SJSA1 (cell line): Measurements from ENCODE around the gene SNRPA. TPM values are rescaled to one million over a fixed set of nuclear protein-coding genes. Genes with fewer than 3 reads are reported as not detected.

ENCODE experiments used
- DNase-seq, 2 experiments: peaks; one replicate each; pipeline ENCODE4 v3.0.0-alpha.2; 2015 to 2020; ENCODE audit warnings: low spot score in 2 of 2, low read depth in 1 of 2
- H3K27ac ChIP-seq: fragments of 250-450 bp; sonication (Bioruptor Pico); 2 replicates; pipeline ENCODE4 v1.5.1; 2020; ENCODE audit warnings: mild to moderate bottlenecking, moderate library complexity
- H3K27me3 ChIP-seq: fragments of 250-450 bp; sonication (Bioruptor Pico); replicated peaks from 2 replicates; pipeline ENCODE4 v1.5.1; 2020; ENCODE audit warnings: mild to moderate bottlenecking, moderate library complexity
- H3K36me3 ChIP-seq: fragments of 250-450 bp; sonication (Bioruptor Pico); 2 replicates; pipeline ENCODE4 v1.5.1; 2020; ENCODE audit warnings: mild to moderate bottlenecking
- H3K4me1 ChIP-seq: fragments of 250-450 bp; sonication (Bioruptor Pico); replicated peaks from 2 replicates; pipeline ENCODE4 v1.6.1; 2021; ENCODE audit warnings: mild to moderate bottlenecking
- H3K4me3 ChIP-seq: fragments of 250-450 bp; sonication (Bioruptor Pico); 2 replicates; pipeline ENCODE4 v1.5.1; 2020; ENCODE audit warnings: mild to moderate bottlenecking
- H3K9me3 ChIP-seq: fragments of 250-450 bp; sonication (Bioruptor Pico); replicated peaks from 2 replicates; pipeline ENCODE4 v1.5.1; 2020; ENCODE audit warnings: mild to moderate bottlenecking
- total RNA-seq: library from RNA; depleted of rRNA; stranded (reverse); fragments of >200 nt; shearing (Covaris generic); gene quantifications from 2 replicates; pipeline ENCODE4 v1.2.3, GENCODE V29; 2014

SNRPA gene
- total RNA-seq, 1 experiment from 2014 or later, result 80.2 TPM

DNA sequence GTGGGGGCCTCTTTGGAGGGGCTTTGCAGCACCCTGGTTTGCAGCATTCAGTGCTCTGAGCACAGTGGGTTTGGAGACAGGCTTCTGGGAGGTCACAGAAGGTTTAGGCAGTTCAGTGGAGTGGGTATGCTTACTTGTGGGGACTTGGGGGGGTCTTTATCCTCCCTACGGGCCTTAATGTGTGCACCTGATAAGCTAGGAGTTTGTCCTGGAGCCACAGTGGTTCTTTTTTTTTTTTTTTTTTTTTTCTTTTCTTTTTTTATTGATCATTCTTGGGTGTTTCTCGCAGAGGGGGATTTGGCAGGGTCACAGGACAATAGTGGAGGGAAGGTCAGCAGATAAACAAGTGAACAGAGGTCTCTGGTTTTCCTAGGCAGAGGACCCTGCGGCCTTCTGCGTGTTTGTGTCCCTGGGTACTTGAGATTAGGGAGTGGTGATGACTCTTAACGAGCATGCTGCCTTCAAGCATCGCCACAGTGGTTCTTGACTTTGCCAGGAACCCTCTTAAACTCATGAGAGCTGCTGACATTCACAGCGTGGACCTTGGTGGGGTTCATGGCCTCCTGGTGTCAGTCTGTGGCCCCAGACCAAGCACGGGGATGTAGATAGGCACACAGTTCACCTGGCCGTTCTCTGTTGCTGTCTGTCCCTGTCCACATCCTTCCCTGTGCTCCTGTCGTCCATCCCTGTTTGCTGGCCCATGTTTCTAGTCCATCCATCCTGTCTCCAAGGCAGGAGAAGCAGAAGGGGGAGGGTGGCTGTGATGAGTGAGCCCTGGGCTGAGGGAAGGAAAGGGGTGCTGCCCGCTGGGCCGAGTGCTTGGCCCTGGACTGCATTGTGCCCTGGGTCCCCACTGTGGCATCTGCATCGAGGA, 50.7 kb downstream of the SNRPA start:
- peaks cover 38% of the 10 kb centered on the region for H3K4me1 ChIP-seq
- H3K4me3 ChIP-seq, result no peak overlapping the region; the same call in 1 of the 2 replicates
- H3K27me3 ChIP-seq, result no peaks in the 10 kb centered on the region
- no peak for DNase-seq
- peaks cover 65% of the 10 kb centered on the region for H3K36me3 ChIP-seq
- no peaks in the 10 kb centered on the region for H3K9me3 ChIP-seq
- H3K27ac ChIP-seq, result no peak overlapping the region

DNA sequence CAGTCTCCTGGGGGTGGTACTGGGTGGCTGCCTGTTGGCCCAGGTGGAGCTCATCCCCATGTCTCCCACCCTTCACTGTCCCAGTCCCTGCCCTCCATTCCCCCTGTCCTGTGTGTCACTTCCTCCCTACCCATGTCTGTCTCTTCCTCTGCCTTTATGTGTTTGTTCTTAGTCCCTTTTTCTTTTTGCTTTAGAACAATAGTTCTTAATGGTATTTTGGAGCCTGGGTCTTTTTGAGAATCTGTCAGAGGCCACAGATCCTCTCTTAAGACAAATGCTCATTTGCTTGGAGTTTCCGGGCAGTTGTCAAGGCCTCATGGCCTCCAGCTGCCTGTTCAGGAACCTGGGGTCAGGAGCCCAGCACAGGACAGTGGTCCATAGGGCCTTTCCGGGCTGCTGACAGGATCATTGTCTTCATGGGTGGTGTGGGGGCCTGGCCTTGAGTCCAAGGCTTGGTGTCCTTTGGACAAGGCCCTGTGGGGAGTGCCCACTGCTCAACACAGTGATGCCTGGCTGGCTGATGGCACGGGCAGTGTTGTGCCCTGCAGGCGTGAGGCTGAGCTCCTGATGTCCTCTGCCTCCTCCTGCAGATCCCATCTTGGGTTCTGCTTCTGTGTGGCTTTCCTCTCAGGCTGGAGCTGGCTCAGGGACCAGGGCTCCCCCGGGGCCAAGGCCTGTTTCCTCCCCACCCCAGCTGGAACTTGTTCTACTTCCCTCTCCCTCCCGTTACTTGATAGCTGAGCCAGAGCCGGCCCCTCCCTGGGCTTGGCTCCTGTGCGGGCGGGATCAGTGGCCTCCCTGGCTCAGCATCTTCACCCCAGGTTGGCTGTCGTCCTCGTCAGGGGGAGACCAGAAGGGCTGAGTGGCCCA, 51.5 kb downstream of the SNRPA start:
- H3K4me1 ChIP-seq, result peaks cover 42% of the 10 kb centered on the region
- H3K9me3 ChIP-seq, result no peaks in the 10 kb centered on the region
- H3K36me3 ChIP-seq, result peaks cover 71% of the 10 kb centered on the region
- no peak for DNase-seq
- H3K27me3 ChIP-seq, result no peaks in the 10 kb centered on the region
- H3K4me3 ChIP-seq, result no peak overlapping the region
- H3K27ac ChIP-seq, result no peak overlapping the region

DNA sequence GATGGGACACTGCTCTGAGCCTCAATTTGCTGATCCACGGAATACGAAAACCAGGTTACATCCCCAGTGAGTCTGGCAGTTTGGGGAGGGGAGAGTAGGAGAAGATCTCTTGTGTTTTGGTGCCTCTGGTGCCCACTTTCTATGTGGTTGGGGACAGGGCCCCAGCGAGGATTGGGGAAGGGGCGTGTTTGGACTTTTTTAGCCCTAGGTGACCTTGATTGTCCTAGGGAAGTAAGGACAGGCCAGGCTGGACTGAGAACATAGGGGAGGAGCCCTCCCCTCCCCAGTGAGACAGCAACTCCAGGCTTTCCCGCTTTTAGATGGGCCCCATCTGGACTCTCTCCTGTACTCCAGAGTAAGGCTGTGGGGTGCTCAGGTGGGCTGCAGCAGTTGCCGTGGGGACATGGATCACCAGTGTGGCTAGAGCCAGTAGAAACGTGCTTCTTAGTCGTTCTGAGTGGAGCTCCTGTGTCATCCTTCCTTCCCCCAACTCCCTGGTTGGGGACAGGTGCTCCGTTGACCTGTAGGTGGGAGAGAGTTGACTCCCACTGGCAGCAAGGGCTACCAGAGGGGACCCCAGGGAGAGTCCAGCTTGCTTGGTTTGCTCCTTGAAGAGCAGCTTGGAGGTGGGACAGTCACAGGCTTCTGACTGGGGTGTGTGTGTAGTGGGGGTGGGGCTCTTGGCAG, 52.3 kb downstream of the SNRPA start:
- H3K9me3 ChIP-seq, result no peaks in the 10 kb centered on the region
- no peak overlapping the region for H3K27ac ChIP-seq
- H3K4me3 ChIP-seq, result no peak overlapping the region
- DNase-seq, result no peak
- peaks cover 79% of the 10 kb centered on the region for H3K36me3 ChIP-seq
- H3K4me1 ChIP-seq, result peaks cover 34% of the 10 kb centered on the region
- no peaks in the 10 kb centered on the region for H3K27me3 ChIP-seq

DNA sequence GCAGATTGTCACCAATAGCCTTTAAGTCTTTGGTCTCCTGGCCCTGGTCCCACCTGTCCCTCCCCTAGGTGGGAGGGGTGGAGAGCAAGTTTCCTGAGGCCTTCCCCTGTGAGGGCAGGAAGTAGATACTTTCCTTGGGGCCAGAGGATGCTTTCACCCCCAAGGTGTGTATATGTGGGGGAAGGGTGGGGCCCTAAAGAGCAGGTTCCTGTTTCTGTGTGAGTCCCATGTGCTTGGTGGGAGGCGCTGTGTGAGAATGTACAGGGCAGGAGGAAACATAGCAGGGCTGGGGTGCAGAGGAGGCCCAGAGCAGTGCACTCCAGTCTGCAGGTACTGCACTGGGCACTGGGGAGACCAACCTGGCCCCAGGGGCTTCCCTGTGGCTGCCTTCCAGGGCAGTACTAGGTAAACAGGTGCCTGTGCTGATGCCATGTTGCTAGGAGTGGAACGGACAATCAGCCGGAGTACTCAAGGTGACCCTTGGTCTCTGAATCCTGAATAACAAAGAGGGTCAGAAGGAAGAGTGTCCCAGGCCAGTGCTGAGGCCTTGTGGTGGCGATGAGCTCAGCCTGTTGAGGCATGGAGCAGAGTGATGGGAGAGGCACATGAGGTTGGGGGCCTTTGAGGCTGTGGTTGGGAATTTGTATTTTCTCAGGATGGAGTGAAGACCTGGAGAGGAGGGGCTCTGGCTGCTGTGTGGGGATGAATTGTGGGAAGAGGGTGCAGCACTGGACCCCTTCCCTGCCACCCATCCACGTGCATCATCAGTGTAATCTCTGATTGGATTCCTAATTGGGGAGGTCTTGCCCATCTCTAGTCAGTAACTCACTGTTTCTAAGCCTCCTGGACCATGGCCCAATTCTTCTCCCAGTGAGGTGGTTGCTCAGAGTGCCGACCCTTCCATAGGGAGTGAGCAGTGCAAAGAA, 53.1 kb downstream of the SNRPA start:
- no peaks in the 10 kb centered on the region for H3K9me3 ChIP-seq
- H3K36me3 ChIP-seq, result peaks cover 87% of the 10 kb centered on the region
- H3K4me1 ChIP-seq, result peaks cover 34% of the 10 kb centered on the region
- no peak overlapping the region for H3K27ac ChIP-seq
- no peak for DNase-seq
- no peak overlapping the region for H3K4me3 ChIP-seq
- no peaks in the 10 kb centered on the region for H3K27me3 ChIP-seq

DNA sequence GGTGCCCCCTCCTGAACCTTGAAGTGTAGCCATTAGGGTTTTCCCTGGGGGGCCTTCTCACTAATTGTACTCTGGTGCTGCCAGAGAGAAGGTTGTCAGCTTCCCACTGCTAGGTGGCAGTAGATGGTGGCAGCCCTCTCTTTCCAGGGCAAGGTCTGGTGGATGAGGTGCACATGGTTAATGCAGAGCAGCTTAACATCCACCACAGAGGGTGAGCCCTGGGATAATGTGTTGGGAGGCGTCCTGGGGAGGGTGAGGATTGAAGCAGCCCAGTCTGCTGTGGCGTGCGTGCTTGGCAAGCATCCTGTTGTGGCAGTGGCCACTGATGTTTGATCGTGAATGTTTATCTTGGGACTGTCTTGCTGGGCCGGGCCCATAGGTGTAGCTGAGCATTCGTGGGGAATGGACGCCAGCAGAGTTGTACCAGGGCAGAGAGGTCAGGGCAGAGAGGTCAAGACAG, 53.8 kb downstream of the SNRPA start:
- H3K36me3 ChIP-seq, result peaks cover 94% of the 10 kb centered on the region
- DNase-seq, result no peak
- no peaks in the 10 kb centered on the region for H3K27me3 ChIP-seq
- H3K27ac ChIP-seq, result no peak overlapping the region
- no peak overlapping the region for H3K4me3 ChIP-seq
- no peaks in the 10 kb centered on the region for H3K9me3 ChIP-seq
- peaks cover 36% of the 10 kb centered on the region for H3K4me1 ChIP-seq

DNA sequence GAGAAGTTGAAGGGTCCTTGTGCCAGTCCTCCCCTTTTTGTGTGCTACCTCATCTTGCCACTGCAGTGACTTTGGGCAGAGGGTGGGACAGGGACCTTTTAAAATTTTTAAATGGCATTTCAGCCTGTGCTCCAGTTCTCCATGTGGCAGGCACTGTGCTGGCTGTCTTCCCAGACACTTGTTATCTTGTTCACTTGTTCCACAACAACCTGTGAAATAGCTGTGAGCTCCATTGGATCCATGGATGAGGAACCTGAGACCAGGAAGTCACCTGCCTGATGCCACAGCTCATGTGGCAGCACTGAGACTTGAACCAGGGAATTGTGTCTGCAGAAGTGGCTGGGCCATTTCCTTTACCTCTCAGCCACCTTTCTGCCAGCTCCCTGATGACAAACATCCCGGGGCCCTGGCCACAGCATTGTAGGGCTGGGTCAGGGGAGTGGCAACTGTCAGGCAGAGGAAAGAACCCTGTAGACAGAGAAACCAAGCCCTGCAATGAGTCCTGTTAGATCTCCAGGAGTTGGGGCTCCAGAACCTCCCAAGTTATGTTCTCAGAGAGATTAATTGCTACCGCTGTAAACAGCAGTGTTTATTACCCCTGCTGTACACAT, 54.4 kb downstream of the SNRPA start:
- Histone ChIP-seq H3K9me3 (no peaks in the 10 kb centered on the region), H3K27me3 (no peaks in the 10 kb centered on the region), H3K4me1 (peaks cover 39% of the 10 kb centered on the region), H3K27ac (no peak overlapping the region), H3K36me3 (peaks cover 93% of the 10 kb centered on the region), H3K4me3 (no peak overlapping the region)
- DNase-seq, result no peak

DNA sequence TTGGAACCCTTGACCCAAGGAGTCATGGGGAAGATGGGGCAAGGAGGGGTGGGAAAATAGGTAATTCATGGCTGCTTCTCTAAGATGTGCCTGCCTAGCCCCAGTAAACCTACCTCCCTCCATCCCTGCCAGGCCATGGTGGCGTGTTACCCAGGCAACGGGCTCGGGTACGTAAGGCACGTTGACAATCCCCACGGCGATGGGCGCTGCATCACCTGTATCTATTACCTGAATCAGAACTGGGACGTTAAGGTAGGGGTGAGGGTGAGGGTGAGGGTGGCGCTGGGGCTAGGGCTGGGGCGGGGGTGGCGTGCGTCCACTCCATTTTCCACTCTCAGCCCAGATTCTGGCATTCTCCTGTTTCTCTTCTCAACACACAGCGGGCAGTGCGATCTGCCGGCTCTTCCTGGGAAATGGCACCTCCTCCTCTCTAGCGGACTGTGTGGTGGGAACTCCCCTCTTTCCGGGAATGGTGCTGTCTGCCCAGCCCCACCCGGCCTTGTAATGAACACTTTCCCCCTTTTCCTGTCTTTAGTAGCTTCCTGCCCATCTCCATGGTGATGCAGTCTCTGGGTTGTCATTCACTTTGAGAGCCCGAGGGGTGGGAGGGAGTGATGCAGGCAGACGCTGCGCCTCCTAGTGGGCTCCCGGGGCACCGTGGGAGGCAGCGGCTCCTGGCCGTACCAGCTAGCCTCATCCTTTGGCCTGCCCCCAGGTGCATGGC, 55.6 kb downstream of the SNRPA start:
- Histone ChIP-seq H3K27ac (no peak overlapping the region), H3K4me1 (peaks cover 39% of the 10 kb centered on the region)

DNA sequence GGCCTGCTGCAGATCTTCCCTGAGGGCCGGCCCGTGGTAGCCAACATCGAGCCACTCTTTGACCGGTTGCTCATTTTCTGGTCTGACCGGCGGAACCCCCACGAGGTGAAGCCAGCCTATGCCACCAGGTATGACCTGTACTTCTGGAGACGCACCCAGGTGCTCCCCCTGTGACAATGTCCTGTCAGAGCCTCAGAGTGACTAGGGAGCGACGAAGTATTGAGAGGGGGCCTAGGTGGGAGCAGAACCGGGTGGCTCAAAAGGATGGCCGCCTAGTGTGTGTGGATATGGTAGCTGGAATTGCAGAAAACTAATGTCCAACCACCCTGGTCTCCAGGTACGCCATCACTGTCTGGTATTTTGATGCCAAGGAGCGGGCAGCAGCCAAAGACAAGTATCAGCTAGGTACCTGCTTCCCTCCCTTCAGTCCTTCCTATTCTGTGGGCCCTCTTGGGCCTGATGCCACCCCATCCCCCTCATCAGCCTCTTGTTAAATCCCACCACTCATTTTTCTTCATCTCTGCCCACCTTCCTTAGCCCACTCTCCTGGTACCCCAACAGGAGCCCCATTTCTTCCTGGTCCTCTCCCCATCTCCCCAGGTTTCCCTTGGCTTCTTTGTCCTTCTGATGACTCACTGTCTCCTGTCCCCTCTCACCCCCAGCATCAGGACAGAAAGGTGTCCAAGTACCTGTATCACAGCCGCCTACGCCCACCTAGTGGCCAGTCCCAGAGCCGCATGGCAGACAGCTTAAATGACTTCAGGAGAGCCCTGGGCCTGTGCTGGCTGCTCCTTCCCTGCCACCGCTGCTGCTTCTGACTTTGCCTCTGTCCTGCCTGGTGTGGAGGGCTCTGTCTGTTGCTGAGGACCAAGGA, 56.4 kb downstream of the SNRPA start:
- H3K4me3 ChIP-seq, result no peak overlapping the region
- H3K4me1 ChIP-seq, result peaks cover 34% of the 10 kb centered on the region
- H3K9me3 ChIP-seq, result no peaks in the 10 kb centered on the region
- peaks cover 75% of the 10 kb centered on the region for H3K36me3 ChIP-seq
- no peak for DNase-seq
- no peak overlapping the region for H3K27ac ChIP-seq
- H3K27me3 ChIP-seq, result no peaks in the 10 kb centered on the region

More for the DNA sequence above, 55.6 kb downstream of the SNRPA start:
- Histone ChIP-seq H3K27me3 (no peaks in the 10 kb centered on the region), H3K36me3 (peaks cover 83% of the 10 kb centered on the region), H3K9me3 (no peaks in the 10 kb centered on the region), H3K4me3 (no peak overlapping the region)
- DNase-seq, result peak; percentile 93 to 95

DNA sequence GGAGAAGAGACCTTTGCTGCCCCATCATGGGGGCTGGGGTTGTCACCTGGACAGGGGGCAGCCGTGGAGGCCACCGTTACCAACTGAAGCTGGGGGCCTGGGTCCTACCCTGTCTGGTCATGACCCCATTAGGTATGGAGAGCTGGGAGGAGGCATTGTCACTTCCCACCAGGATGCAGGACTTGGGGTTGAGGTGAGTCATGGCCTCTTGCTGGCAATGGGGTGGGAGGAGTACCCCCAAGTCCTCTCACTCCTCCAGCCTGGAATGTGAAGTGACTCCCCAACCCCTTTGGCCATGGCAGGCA, 57.0 kb downstream of the SNRPA start:
- H3K27ac ChIP-seq, result no peak overlapping the region
- no peak overlapping the region for H3K4me3 ChIP-seq
- no peaks in the 10 kb centered on the region for H3K9me3 ChIP-seq
- no peaks in the 10 kb centered on the region for H3K27me3 ChIP-seq
- peaks cover 34% of the 10 kb centered on the region for H3K4me1 ChIP-seq
- peaks cover 69% of the 10 kb centered on the region for H3K36me3 ChIP-seq
- no peak for DNase-seq

DNA sequence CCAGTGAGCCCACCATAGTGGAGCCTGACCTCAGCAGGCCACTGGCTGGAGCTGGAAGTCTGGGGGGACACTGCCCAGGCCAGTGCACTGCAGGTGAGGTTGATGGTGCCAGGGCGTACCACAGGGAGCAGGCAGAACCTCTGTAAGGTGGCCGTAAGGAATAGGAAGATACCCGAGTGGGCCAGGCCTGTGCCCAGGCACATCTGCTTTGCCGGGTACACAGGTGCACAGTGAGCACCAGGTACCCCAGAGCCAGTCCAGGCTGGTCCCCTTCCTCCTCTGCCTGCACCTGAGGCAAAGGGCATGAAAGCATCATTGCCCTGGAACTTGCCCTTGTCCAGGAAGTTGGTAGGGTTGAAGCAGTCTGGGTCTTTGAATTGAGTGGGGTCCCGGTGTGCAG, 57.5 kb downstream of the SNRPA start:
- H3K27ac ChIP-seq, result no peak overlapping the region
- no peak overlapping the region for H3K4me3 ChIP-seq
- H3K36me3 ChIP-seq, result peaks cover 64% of the 10 kb centered on the region
- DNase-seq, result no peak
- H3K9me3 ChIP-seq, result no peaks in the 10 kb centered on the region
- no peaks in the 10 kb centered on the region for H3K27me3 ChIP-seq
- H3K4me1 ChIP-seq, result peaks cover 34% of the 10 kb centered on the region

DNA sequence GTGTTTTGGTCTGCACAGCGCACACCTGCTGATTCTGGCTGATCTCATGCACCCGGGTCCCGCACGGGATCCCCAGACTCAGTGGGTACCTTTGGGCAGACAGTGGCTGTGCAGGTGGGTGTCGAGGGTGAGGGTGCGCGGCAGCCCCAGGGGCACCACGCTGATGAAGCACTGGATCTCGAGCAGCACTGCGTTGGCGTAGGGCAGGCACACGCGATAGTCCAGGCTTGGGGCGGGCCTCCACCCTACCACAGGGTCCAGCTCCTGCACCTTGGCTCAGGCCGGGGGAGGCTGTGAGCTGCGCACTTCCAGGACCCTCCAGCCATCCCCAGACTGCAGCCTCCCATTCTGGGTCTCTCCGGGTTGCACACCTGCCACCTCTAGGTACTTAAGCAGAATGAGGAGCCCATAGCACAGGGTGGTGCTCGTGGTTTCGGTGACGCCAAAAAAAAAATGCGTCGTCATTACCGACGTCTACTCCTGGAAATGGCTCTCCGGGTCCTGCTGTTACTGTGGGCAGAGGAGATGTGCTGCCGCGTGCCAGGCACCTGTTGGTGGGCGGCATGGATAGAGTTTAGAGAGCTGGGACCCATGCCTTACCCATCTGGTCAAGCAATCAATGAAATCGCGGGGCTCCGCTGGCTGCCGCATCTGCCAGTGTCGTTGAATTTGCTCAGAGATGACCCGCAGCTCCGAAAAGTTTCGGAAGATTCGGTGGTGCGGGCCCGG, 58.5 kb downstream of the SNRPA start:
- Histone ChIP-seq H3K4me1 (peaks cover 34% of the 10 kb centered on the region), H3K36me3 (peaks cover 53% of the 10 kb centered on the region), H3K27me3 (no peaks in the 10 kb centered on the region), H3K27ac (no peak overlapping the region), H3K4me3 (no peak overlapping the region), H3K9me3 (no peaks in the 10 kb centered on the region)
- DNase-seq, result no peak
